ENCODE data around the gene SELENOI. TPM values are rescaled to one million over a fixed set of nuclear protein-coding genes. Genes with fewer than 3 reads are reported as not detected.

SELENOI gene
- total and polyA plus RNA-seq, 2 donors (not counting 3 experiments of a cell fraction or from before 2014, with no cell fraction given): 10.8 to 25.3 TPM

DNA sequence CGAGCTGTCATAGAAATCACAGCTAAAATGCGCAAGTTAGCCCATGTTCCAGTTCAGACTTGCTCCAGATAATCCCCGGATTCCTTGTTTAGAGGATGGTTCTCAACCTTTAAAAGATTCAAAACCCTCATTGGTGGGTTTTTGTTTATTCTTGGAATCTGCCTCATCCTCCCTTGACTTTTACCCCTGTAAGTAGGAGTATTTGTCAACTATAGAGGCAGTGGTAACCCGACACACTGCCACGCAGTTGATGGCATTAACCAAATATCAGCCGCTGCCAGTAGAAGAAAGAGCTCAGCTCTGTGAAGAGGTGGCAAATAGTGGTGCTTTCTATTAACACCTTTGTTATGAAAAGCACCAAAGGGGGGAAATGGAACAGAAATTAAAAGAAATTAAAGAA is 40.4 kb upstream of the SELENOI start:
- intact Hi-C loops (cut with micrococcal nuclease): no loop called here
- H3K79me2 ChIP-seq (ENCODE audit: control insufficient read depth, insufficient read depth, low read length): no peaks in the 10 kb centered on the region
- H3K4me3 ChIP-seq (replicated peaks in 1 of 3; ENCODE audit: insufficient read depth in 1 of 3, low read depth in 1 of 3, low read length in 3 of 3): no peak overlapping the region
- no peaks in the 10 kb centered on the region for H3K9me1 ChIP-seq (replicated peaks; ENCODE audit: control insufficient read depth, extremely low read depth, insufficient read depth, low read length)
- no peaks in the 10 kb centered on the region for H3K9me3 ChIP-seq (replicated peaks; ENCODE audit: control insufficient read depth, insufficient read depth, low read length)
- H3K27me3 ChIP-seq (ENCODE audit: control insufficient read depth in 2 of 2, insufficient read depth in 2 of 2, low read length in 2 of 2): peaks cover 0 to 2% of the 10 kb centered on the region in 2 experiments
- H3K27ac ChIP-seq (ENCODE audit: insufficient read depth, low read depth, low read length): no peak overlapping the region
- ChIA-PET CTCF (interaction anchor here (1.0 kb wide), 1 partner anchor 16 kb away, joined by 3 read pairs; no protein-coding TSS in a partner anchor), POLR2A (no interaction called here)
- peaks cover 1% of the 10 kb centered on the region for H3K4me1 ChIP-seq (ENCODE audit: control insufficient read depth, extremely low read depth, insufficient read depth, low read length)
- TF ChIP-seq JUN (IDR thresholded peaks at IDR 0.05; ENCODE audit: borderline replicate concordance, insufficient read depth, insufficient read length, low read depth): no peak
- TF ChIP-seq MAX (IDR thresholded peaks at IDR 0.05; ENCODE audit: insufficient read depth, insufficient read length): no peak
- H4K20me1 ChIP-seq (replicated peaks; ENCODE audit: control insufficient read depth, extremely low read depth, insufficient read depth, low read length): no peaks in the 10 kb centered on the region
- H2AFZ ChIP-seq (ENCODE audit: low read depth, low read length): no peak overlapping the region
- no peaks in the 10 kb centered on the region for H3K36me3 ChIP-seq (ENCODE audit: control insufficient read depth in 2 of 2, extremely low read depth in 1 of 2, insufficient read depth in 2 of 2, low read length in 2 of 2)
- dilution Hi-C loops (cut with MboI; ENCODE audit: extremely low pct_ligation_motif_present, low sequenced_read_pairs): no loop called here
- BruUV-seq (replicated peaks): no TSS peak
- no peak for FAIRE-seq
- no peak overlapping the region for H3K4me2 ChIP-seq (ENCODE audit: insufficient read depth, low read length)
- DNase-seq (ENCODE audit: low read depth, low spot score): no peak
- no peak overlapping the region for H3K9ac ChIP-seq (replicated peaks; ENCODE audit: extremely low read depth, insufficient read depth, low read length)

- no peak overlapping the region for H3K4me3 ChIP-seq (replicated peaks in 1 of 3; ENCODE audit: insufficient read depth in 1 of 3, low read depth in 1 of 3, low read length in 3 of 3)
- H3K9ac ChIP-seq (replicated peaks; ENCODE audit: extremely low read depth, insufficient read depth, low read length): no peak overlapping the region
- H3K27ac ChIP-seq (ENCODE audit: insufficient read depth, low read depth, low read length): no peak overlapping the region
- ChIA-PET POLR2A (no interaction called here), CTCF (interaction anchor here (1.7 to 1.8 kb wide), 2 partner anchors 9 to 12 kb away, joined by 5 to 6 read pairs; no protein-coding TSS in a partner anchor)
- FAIRE-seq (no peak), DNase-seq (ENCODE audit: low read depth, low spot score) (no peak)
- H3K4me2 ChIP-seq (ENCODE audit: insufficient read depth, low read length): no peak overlapping the region
- no peaks in the 10 kb centered on the region for H3K9me3 ChIP-seq (replicated peaks; ENCODE audit: control insufficient read depth, insufficient read depth, low read length)
- no peaks in the 10 kb centered on the region for H3K9me1 ChIP-seq (replicated peaks; ENCODE audit: control insufficient read depth, extremely low read depth, insufficient read depth, low read length)
- no peak overlapping the region for H2AFZ ChIP-seq (ENCODE audit: low read depth, low read length)
- no peaks in the 10 kb centered on the region for H3K36me3 ChIP-seq (ENCODE audit: control insufficient read depth in 2 of 2, extremely low read depth in 1 of 2, insufficient read depth in 2 of 2, low read length in 2 of 2)
- peaks cover 0 to 2% of the 10 kb centered on the region in 2 experiments for H3K27me3 ChIP-seq (ENCODE audit: control insufficient read depth in 2 of 2, insufficient read depth in 2 of 2, low read length in 2 of 2)
- H3K4me1 ChIP-seq (ENCODE audit: control insufficient read depth, extremely low read depth, insufficient read depth, low read length): no peaks in the 10 kb centered on the region
- TF ChIP-seq GATA2 (IDR thresholded peaks at IDR 0.05; ENCODE audit: insufficient read depth, insufficient read length, low read depth, low read length) (no peak), POLR2A (IDR thresholded peaks at IDR 0.05; ENCODE audit: low read depth, low read length) (no peak), MYC (IDR thresholded peaks at IDR 0.05; ENCODE audit: low read depth, low read length) (no peak), POLR2AphosphoS5 (IDR thresholded peaks at IDR 0.05; ENCODE audit: insufficient read depth, low read depth, low read length) (no peak), CTCF (IDR thresholded peaks at IDR 0.05; ENCODE audit: extremely low read depth in 1 of 2, insufficient read depth in 1 of 2, low read depth in 1 of 2, low read length in 2 of 2) (no peak), EZH2 (IDR thresholded peaks at IDR 0.05; ENCODE audit: borderline replicate concordance, low read depth, low read length, severe bottlenecking) (no peak)
- no peaks in the 10 kb centered on the region for H3K79me2 ChIP-seq (ENCODE audit: control insufficient read depth, insufficient read depth, low read length)
- dilution Hi-C loops (cut with MboI; ENCODE audit: extremely low pct_ligation_motif_present, low sequenced_read_pairs) (no loop called here), intact Hi-C loops (cut with micrococcal nuclease) (no loop called here)
- no TSS peak for BruUV-seq (replicated peaks)
- no peaks in the 10 kb centered on the region for H4K20me1 ChIP-seq (replicated peaks; ENCODE audit: control insufficient read depth, extremely low read depth, insufficient read depth, low read length)
These were observed 36.0 kb upstream of the SELENOI start for GRCh38 chr2:26309921-26310320.
